WTC11 (cell line): ENCODE measurements around the gene TIMM50. TPM values are rescaled to one million over a fixed set of nuclear protein-coding genes. Genes with fewer than 3 reads are reported as not detected.

Source experiments
- ATF1 ChIP-seq: sonication (generic); formaldehyde crosslinking; IDR thresholded peaks from 2 replicates; pipeline ENCODE4 v1.8.1; 2023; ENCODE audit warnings: mild to moderate bottlenecking, moderate library complexity, missing genetic modification reagents
- CBFB ChIP-seq: sonication (generic); formaldehyde crosslinking; IDR thresholded peaks from 2 replicates; pipeline ENCODE4 v1.8.1; 2022; ENCODE audit warnings: mild to moderate bottlenecking, low read depth, missing genetic modification reagents
- CREM ChIP-seq: sonication (generic); formaldehyde crosslinking; IDR thresholded peaks from 2 replicates; pipeline ENCODE4 v1.8.1; 2022; ENCODE audit warnings: mild to moderate bottlenecking, missing genetic modification reagents, moderate library complexity
- ERG ChIP-seq: fragments of 250-450 bp; sonication (Bioruptor Pico); IDR thresholded peaks from 2 replicates; pipeline ENCODE4 v1.8.0; 2021; ENCODE audit warnings: mild to moderate bottlenecking
- ESRRA ChIP-seq: sonication (generic); formaldehyde crosslinking; IDR thresholded peaks from 2 replicates; pipeline ENCODE4 v1.8.1; 2022; ENCODE audit warnings: mild to moderate bottlenecking, missing genetic modification reagents, borderline replicate concordance
- GRHL2 ChIP-seq: fragments of 250-450 bp; sonication (Bioruptor Pico); IDR thresholded peaks from 2 replicates; pipeline ENCODE4 v1.8.0; 2022; ENCODE audit warnings: mild to moderate bottlenecking, moderate library complexity; ENCODE audit not compliant: insufficient replicate concordance, severe bottlenecking
- JUN ChIP-seq: sonication (generic); formaldehyde crosslinking; IDR thresholded peaks from 2 replicates; pipeline ENCODE4 v1.8.0; 2023; ENCODE audit warnings: mild to moderate bottlenecking, missing genetic modification reagents
- MAX ChIP-seq: sonication (generic); formaldehyde crosslinking; IDR thresholded peaks from 2 replicates; pipeline ENCODE4 v1.8.0; 2022; ENCODE audit warnings: mild to moderate bottlenecking, missing genetic modification reagents
- NFE2L1 ChIP-seq: sonication (generic); formaldehyde crosslinking; IDR thresholded peaks from 2 replicates; pipeline ENCODE4 v1.8.1; 2023; ENCODE audit warnings: missing genetic modification reagents
- NFYB ChIP-seq: sonication (generic); formaldehyde crosslinking; conservative IDR thresholded peaks from 2 replicates; pipeline ENCODE4 v1.8.0; 2022; ENCODE audit warnings: low read depth, missing genetic modification reagents
- NR3C1 ChIP-seq: sonication (generic); formaldehyde crosslinking; conservative IDR thresholded peaks from 2 replicates; pipeline ENCODE4 v1.8.1; 2023; ENCODE audit warnings: low read depth, mild to moderate bottlenecking, missing genetic modification reagents
- OVOL2 ChIP-seq: fragments of 250-450 bp; sonication (Bioruptor Pico); IDR thresholded peaks from 2 replicates; pipeline ENCODE4 v1.9.0; 2021; ENCODE audit warnings: mild to moderate bottlenecking, borderline replicate concordance
- SP1 ChIP-seq: sonication (generic); formaldehyde crosslinking; conservative IDR thresholded peaks from 2 replicates; pipeline ENCODE4 v1.8.1; 2022; ENCODE audit warnings: missing genetic modification reagents
- TP53 ChIP-seq: sonication (generic); formaldehyde crosslinking; IDR thresholded peaks from 2 replicates; pipeline ENCODE4 v1.8.1; 2023; ENCODE audit warnings: mild to moderate bottlenecking, missing genetic modification reagents
- ZBTB43 ChIP-seq: sonication (generic); formaldehyde crosslinking; IDR thresholded peaks from 2 replicates; pipeline ENCODE4 v1.8.1; 2023; ENCODE audit warnings: mild to moderate bottlenecking, missing genetic modification reagents
- ZNF219 ChIP-seq: sonication (generic); formaldehyde crosslinking; IDR thresholded peaks from 2 replicates; pipeline ENCODE4 v1.8.0; 2023; ENCODE audit warnings: missing genetic modification reagents, mild to moderate bottlenecking, borderline replicate concordance
- ZNF263 ChIP-seq: sonication (generic); formaldehyde crosslinking; IDR thresholded peaks from 2 replicates; pipeline ENCODE4 v1.8.1; 2022; ENCODE audit warnings: low read depth, mild to moderate bottlenecking, moderate library complexity, missing genetic modification reagents
- total RNA-seq: library from RNA; stranded (reverse); gene quantifications from 3 replicates; pipeline ENCODE4 v1.2.3, GENCODE V29; 2021
- TF ChIP-seq, protein P1 (sequence below): fragments of 250-450 bp; sonication (Bioruptor Pico); IDR thresholded peaks from 2 replicates; pipeline ENCODE4 v1.9.0; 2021; ENCODE audit warnings: mild to moderate bottlenecking, borderline replicate concordance
- TF ChIP-seq, protein P2 (sequence below): fragments of 250-450 bp; sonication (Bioruptor Pico); IDR thresholded peaks from 2 replicates; pipeline ENCODE4 v1.9.0; 2021; ENCODE audit warnings: moderate library complexity, mild to moderate bottlenecking, inconsistent platforms, borderline replicate concordance
- TF ChIP-seq, protein P3 (sequence below): fragments of 250-450 bp; sonication (Bioruptor Pico); conservative IDR thresholded peaks from 2 replicates; pipeline ENCODE4 v1.9.0; 2021; ENCODE audit warnings: mild to moderate bottlenecking
- TF ChIP-seq, protein P4 (sequence below): sonication (generic); formaldehyde crosslinking; IDR thresholded peaks from 2 replicates; pipeline ENCODE4 v1.8.1; 2022; ENCODE audit warnings: mild to moderate bottlenecking, moderate library complexity, missing genetic modification reagents
- TF ChIP-seq, protein P5 (sequence below): fragments of 250-450 bp; sonication (Bioruptor Pico); IDR thresholded peaks from 2 replicates; pipeline ENCODE4 v2.1.2; 2022; ENCODE audit warnings: mild to moderate bottlenecking, moderate library complexity
- TF ChIP-seq, protein P6 (sequence below): sonication (generic); formaldehyde crosslinking; IDR thresholded peaks from 2 replicates; pipeline ENCODE4 v1.8.1; 2023; ENCODE audit warnings: mild to moderate bottlenecking, missing genetic modification reagents, moderate library complexity
- TF ChIP-seq, protein P7 (sequence below): fragments of 250-450 bp; sonication (Bioruptor Pico); IDR thresholded peaks from 2 replicates; pipeline ENCODE4 v1.9.0; 2021; ENCODE audit warnings: mild to moderate bottlenecking

Gene TIMM50
- total RNA-seq, 1 experiment from 2014 or later, result 154 TPM

- TF ChIP-seq MAX (peak; percentile 96), OVOL2 (CRISPR knock-in tag) (no peak), CREM (CRISPR knock-in tag) (peak; percentile 90), ERG (CRISPR knock-in tag) (no peak), ZNF219 (no peak), TP53 (CRISPR knock-in tag) (0 out of 2 replicates have a peak, but pooled peaks have one; percentile 62), ZNF263 (CRISPR knock-in tag) (no peak), ZBTB43 (CRISPR knock-in tag) (peak; percentile 23; the same call in 1 of the 2 replicates), ATF1 (no peak), SP1 (CRISPR knock-in tag) (peak; percentile 73), NFYB (CRISPR knock-in tag) (no peak), GRHL2 (no peak), JUN (CRISPR knock-in tag) (no peak), ESRRA (no peak), NR3C1 (CRISPR knock-in tag) (no peak), CBFB (CRISPR knock-in tag) (no peak), NFE2L1 (CRISPR knock-in tag) (no peak)
- TF ChIP-seq, protein P1, sequence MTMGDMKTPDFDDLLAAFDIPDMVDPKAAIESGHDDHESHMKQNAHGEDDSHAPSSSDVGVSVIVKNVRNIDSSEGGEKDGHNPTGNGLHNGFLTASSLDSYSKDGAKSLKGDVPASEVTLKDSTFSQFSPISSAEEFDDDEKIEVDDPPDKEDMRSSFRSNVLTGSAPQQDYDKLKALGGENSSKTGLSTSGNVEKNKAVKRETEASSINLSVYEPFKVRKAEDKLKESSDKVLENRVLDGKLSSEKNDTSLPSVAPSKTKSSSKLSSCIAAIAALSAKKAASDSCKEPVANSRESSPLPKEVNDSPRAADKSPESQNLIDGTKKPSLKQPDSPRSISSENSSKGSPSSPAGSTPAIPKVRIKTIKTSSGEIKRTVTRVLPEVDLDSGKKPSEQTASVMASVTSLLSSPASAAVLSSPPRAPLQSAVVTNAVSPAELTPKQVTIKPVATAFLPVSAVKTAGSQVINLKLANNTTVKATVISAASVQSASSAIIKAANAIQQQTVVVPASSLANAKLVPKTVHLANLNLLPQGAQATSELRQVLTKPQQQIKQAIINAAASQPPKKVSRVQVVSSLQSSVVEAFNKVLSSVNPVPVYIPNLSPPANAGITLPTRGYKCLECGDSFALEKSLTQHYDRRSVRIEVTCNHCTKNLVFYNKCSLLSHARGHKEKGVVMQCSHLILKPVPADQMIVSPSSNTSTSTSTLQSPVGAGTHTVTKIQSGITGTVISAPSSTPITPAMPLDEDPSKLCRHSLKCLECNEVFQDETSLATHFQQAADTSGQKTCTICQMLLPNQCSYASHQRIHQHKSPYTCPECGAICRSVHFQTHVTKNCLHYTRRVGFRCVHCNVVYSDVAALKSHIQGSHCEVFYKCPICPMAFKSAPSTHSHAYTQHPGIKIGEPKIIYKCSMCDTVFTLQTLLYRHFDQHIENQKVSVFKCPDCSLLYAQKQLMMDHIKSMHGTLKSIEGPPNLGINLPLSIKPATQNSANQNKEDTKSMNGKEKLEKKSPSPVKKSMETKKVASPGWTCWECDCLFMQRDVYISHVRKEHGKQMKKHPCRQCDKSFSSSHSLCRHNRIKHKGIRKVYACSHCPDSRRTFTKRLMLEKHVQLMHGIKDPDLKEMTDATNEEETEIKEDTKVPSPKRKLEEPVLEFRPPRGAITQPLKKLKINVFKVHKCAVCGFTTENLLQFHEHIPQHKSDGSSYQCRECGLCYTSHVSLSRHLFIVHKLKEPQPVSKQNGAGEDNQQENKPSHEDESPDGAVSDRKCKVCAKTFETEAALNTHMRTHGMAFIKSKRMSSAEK, result 0 out of 2 replicates have a peak, but pooled peaks have one; percentile 41
- TF ChIP-seq, protein P2, sequence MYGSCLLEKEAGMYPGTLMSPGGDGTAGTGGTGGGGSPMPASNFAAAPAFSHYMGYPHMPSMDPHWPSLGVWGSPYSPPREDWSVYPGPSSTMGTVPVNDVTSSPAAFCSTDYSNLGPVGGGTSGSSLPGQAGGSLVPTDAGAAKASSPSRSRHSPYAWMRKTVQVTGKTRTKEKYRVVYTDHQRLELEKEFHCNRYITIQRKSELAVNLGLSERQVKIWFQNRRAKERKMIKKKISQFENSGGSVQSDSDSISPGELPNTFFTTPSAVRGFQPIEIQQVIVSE (CRISPR knock-in tag), result no peak
- TF ChIP-seq, protein P3, sequence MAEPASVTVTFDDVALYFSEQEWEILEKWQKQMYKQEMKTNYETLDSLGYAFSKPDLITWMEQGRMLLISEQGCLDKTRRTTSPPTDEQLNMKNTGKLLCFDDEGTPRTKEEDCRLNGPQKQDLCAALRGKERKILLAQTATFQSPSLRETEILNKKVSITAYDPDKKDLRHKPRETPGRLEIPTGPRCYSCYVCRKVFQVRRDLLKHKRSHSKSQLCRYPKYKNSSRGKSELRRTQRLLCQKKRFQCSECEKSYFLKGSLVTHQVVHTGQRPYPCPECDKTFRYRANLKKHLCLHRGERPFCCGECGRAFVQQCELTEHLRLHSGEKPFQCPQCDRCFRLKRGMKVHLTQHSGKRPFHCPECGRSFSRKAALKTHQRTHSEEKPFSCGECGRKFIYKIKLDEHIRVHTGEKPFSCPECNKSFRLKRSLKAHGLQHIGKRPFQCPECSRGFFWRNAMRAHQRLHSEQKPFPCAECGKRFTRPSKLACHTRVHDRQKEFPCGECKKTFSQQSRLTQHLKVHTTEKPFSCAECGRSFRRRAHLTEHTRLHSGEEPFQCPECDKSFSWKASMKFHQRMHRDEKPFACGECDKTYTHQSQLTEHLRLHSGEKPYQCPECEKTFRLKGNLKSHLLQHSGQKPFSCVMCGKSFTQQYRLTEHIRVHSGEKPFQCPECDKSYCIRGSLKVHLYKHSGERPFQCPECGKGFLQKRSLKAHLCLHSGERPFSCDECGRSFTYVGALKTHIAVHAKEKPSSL, result no peak
- TF ChIP-seq, protein P4, sequence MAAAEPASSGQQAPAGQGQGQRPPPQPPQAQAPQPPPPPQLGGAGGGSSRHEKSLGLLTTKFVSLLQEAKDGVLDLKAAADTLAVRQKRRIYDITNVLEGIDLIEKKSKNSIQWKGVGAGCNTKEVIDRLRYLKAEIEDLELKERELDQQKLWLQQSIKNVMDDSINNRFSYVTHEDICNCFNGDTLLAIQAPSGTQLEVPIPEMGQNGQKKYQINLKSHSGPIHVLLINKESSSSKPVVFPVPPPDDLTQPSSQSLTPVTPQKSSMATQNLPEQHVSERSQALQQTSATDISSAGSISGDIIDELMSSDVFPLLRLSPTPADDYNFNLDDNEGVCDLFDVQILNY, result 0 out of 2 replicates have a peak, but pooled peaks have one; percentile 45
- TF ChIP-seq, protein P5, sequence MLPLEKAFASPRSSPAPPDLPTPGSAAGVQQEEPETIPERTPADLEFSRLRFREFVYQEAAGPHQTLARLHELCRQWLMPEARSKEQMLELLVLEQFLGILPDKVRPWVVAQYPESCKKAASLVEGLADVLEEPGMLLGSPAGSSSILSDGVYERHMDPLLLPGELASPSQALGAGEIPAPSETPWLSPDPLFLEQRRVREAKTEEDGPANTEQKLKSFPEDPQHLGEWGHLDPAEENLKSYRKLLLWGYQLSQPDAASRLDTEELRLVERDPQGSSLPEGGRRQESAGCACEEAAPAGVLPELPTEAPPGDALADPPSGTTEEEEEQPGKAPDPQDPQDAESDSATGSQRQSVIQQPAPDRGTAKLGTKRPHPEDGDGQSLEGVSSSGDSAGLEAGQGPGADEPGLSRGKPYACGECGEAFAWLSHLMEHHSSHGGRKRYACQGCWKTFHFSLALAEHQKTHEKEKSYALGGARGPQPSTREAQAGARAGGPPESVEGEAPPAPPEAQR (CRISPR knock-in tag), result no peak
- TF ChIP-seq, protein P6, sequence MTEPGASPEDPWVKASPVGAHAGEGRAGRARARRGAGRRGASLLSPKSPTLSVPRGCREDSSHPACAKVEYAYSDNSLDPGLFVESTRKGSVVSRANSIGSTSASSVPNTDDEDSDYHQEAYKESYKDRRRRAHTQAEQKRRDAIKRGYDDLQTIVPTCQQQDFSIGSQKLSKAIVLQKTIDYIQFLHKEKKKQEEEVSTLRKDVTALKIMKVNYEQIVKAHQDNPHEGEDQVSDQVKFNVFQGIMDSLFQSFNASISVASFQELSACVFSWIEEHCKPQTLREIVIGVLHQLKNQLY, result no peak; the same call in 1 of the 2 replicates
- TF ChIP-seq, protein P7, sequence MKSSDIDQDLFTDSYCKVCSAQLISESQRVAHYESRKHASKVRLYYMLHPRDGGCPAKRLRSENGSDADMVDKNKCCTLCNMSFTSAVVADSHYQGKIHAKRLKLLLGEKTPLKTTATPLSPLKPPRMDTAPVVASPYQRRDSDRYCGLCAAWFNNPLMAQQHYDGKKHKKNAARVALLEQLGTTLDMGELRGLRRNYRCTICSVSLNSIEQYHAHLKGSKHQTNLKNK, result no peak
Observed at GRCh38 chr19:39445196-39446111, 35.2 kb upstream of the TIMM50 start, which contains the start of gene SUPT5H (continued).
